Measurements from ENCODE around the gene DARS2. TPM values are rescaled to one million over a fixed set of nuclear protein-coding genes. Genes with fewer than 3 reads are reported as not detected.
"Not testable (repeated sequence)": the region's sequence is repeated elsewhere in the genome, so short reads cannot be mapped to it uniquely, and the experiment has no call there.

DARS2 gene
- total RNA-seq (ENCODE audit: low replicate concordance) = 15.9 and 18.3 TPM in 2 replicates

DNA sequence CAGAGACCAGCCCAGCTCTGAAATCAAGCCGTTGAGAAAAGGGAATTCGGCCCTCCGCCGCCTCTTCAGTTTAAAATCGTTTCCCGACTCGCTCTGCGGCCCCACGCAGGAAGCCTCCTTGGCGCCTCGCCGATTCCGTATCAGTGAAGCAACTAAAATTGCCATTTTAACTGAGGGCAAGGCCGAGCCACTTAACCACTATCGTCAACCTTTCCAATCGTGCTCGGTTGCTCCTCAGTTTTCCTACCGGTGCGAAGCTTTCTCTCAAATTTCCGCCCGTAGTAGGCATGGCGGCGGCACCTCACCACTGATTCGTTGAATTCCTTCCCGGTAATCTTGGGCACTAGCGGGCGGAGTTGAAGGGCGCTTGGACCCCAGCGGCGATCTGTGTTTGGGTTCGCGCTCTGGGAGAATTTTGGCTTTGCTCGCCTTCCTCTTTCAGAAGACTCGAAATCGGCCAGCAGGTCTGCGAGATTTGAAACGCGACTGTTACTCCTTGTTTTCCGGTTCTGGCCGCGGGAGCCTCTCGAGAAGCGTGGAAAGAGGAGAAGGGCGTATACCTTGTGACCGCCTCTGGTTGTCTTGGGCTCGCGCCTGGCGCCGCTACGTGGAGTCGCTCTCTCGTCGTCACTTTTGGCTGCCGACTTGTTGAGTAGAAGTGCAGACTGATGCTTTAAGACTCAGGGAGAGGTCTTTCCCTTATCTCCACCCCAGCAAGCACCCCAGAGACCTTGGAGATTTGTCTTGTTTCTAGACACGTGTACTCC, at the start of gene DARS2, which contains the start of gene CENPL:
Gene DARS2, plus strand, starts transcription at position 359 of the 767 bp plus-strand sequence. CDS start 557 bp downstream, outside the sequence.
Gene CENPL, minus strand, starts transcription at position 569 of the 767 bp plus-strand sequence. CDS start 13,584 bp downstream, outside the sequence.
- peak within 1 kb of the TSS; percentile 95 for H3K4me3 ChIP-seq (ENCODE audit: low read depth, low read length)
- no peak for TF ChIP-seq CTCF (IDR thresholded peaks at IDR 0.05; ENCODE audit: insufficient read depth, low read length)
- DNase-seq (ENCODE audit: low read depth) = peak; percentile 99

DNA sequence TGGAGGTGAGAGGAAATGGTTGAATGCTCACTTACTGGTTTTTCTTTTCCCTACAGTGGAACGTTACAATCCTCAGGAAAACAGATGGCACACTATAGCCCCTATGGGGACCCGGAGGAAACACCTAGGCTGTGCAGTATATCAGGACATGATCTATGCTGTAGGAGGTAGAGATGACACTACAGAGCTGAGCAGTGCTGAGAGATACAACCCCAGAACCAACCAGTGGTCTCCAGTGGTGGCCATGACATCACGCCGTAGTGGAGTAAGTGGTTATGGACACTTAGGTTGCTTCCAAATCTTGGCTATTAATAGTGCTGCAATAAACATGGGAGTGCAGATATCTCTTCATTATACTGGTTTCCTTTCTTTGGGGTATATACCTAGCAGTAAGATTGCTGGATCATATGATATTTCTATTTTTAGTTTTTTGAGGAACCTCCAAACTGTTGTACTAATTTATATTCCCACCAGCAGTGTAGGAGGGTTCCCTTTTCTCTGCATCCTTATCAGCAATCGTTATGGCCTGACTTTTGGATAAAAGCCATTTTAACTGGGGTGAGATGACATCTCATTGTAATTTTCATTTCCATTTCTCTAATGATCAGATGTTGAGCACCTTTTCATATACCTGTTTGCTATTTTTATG, 48.8 kb upstream of the DARS2 start:
- H3K4me3 ChIP-seq (ENCODE audit: low read depth, low read length) = no peak overlapping the region
- DNase-seq (ENCODE audit: low read depth) = no peak
- no peak for TF ChIP-seq CTCF (IDR thresholded peaks at IDR 0.05; ENCODE audit: insufficient read depth, low read length)

GRCh38 chr1:173779936-173780335, 44.5 kb upstream of the DARS2 start:
- DNase-seq (ENCODE audit: low read depth) = no peak
- no peak overlapping the region for H3K4me3 ChIP-seq (ENCODE audit: low read depth, low read length)
- no peak for TF ChIP-seq CTCF (IDR thresholded peaks at IDR 0.05; ENCODE audit: insufficient read depth, low read length)

GRCh38 chr1:173784997-173785396, 39.5 kb upstream of the DARS2 start:
- TF ChIP-seq CTCF (IDR thresholded peaks at IDR 0.05; ENCODE audit: insufficient read depth, low read length) = no peak
- no peak for DNase-seq (ENCODE audit: low read depth)
- no peak overlapping the region for H3K4me3 ChIP-seq (ENCODE audit: low read depth, low read length)

DNA sequence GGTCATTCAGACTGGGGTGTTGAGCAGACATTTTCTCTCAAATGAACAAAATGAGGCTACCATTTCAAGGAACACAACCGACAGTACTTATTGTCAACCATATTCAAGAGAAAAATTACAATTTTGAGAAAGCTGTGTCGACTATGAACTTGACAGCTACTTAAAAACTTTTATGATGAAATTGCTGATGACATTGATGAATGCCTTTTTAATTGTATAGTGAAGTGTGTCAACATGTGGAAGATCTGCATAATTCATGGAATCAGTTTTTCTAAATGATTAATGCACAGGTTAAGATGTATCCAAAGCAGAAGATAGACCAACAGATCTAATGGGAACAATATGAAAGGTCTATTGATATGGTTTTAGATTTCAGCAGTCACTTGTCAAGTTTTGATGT, 34.6 kb upstream of the DARS2 start:
- no peak for TF ChIP-seq CTCF (IDR thresholded peaks at IDR 0.05; ENCODE audit: insufficient read depth, low read length)
- no peak for DNase-seq (ENCODE audit: low read depth)
- H3K4me3 ChIP-seq (ENCODE audit: low read depth, low read length) = no peak overlapping the region

DNA sequence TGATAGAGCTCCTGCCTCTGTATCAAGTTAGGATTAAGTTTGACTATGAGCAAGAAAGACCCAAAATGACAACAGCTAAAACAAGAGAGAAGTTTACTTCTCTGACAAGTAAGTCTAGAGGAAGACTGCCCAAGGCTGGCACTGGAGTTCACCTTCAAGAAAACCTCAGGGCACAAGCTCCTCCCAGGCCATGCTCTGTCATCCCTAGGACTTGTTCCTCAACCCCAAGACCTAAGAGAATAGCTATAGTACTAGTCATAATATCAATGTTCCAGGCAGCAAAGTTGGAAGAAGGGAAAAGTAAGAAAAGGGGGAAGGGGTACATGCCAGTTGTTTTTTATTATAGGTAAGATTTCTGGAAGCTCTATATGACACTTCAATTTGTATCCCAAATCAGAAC, 26.4 kb upstream of the DARS2 start:
- TF ChIP-seq CTCF (IDR thresholded peaks at IDR 0.05; ENCODE audit: insufficient read depth, low read length) = no peak
- no peak overlapping the region for H3K4me3 ChIP-seq (ENCODE audit: low read depth, low read length)
- DNase-seq (ENCODE audit: low read depth) = no peak

DNA sequence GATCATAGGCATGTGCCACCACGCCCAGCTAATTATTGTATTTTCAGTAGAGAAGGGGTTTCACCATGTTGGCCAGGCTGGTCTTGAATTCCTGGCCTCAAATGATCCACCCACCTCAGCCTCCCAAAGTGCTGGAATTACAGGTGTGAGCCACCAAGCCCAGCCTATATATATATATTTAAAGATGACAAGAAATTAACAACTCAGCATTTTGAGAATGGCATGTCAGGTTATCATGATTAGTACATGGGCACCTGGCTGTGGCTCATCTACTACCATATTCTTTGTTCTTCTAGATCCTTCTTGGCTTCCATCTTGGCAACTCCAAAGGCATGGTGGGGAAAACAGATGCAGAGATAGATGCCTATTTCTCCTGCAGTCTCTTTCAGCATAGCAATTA, 24.5 kb upstream of the DARS2 start:
- not testable (repeated sequence) for DNase-seq (ENCODE audit: low read depth); H3K4me3 ChIP-seq (ENCODE audit: low read depth, low read length)
